GM21367 (cell line): Measurements from ENCODE around the gene TIGD1.

Experiments
- ATAC-seq: cut with Tn5 transposase; IDR thresholded peaks from one replicate; pipeline ENCODE4 v1.9.1; 2021; ENCODE audit not compliant: unreplicated experiment

The TIGD1 gene

GRCh38 chr2:232524771-232525170, 25.6 kb downstream of the TIGD1 start:
- ATAC-seq = no peak

DNA sequence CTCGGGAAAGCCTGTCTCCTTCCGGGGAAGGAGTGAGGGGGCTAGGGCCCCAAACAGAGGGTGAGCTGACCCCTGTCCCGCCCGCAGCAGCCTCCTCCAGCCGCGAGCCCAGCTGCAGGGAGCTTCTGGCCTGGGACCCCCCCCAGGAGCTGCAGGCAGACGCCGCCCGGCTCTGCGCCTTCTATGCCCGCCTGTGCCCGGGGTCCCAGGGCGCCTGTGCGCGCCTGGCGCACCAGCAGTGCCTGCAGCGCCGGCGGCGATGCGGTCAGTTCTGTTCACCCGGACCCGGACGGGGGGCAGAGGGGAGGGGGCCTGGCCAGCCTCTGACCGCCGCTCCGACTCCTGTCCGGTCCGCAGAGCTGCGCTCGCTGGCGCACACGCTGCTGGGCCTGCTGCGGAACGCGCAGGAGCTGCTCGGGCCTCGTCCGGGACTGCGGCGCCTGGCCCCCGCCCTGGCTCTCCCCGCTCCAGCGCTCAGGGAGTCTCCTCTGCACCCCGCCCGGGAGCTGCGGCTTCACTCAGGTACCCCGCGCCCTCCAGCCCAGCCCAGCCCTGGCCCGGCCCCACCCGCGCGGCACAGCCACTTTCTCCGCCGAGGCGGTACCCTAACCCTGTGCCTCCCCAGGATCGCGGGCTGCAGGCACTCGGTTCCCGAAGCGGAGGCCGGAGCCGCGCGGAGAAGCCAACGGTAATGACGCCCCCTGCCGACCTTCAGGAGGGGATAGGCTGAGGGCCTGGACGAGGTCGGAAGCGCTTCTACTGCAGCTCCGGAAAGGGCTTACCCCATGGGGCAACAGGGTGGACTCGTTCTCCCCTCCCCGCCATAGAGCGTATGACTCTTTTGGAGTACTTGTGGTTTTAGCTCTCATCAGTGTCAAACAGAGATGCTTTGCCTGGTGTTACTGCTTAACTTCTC, 26.4 kb downstream of the TIGD1 start:
- ATAC-seq = no peak

- ATAC-seq = no peak
Measured at GRCh38 chr2:232523402-232523681, 27.0 kb downstream of the TIGD1 start.

DNA sequence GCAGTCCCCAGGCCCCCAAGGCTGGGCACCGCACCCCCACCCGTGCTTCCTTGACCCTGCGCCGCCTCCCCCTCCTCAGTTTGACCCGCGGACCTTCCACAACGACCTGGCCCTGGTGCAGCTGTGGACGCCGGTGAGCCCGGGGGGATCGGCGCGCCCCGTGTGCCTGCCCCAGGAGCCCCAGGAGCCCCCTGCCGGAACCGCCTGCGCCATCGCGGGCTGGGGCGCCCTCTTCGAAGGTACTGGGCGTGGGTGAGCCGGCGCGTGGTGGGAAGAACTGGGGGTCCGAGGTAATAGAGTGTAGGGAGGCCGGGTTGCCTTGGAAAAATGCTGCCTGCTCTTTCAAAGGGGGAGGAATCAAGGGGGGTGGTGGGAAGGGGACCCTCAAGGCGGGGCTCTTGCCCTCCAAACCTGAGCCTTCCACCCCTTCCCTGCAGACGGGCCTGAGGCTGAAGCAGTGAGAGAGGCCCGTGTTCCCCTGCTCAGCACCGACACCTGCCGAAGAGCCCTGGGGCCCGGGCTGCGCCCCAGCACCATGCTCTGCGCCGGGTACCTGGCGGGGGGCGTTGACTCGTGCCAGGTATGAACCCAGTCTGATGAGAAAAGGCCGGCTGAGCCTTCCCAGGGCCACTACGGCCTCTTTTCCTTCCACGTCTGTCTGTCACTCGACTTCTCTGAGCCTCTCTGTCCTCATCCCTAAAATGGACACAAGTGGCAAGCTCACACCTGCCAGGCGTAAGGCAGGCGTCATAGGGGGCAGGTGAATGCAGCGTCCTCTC, 27.5 kb downstream of the TIGD1 start:
- ATAC-seq = no peak

DNA sequence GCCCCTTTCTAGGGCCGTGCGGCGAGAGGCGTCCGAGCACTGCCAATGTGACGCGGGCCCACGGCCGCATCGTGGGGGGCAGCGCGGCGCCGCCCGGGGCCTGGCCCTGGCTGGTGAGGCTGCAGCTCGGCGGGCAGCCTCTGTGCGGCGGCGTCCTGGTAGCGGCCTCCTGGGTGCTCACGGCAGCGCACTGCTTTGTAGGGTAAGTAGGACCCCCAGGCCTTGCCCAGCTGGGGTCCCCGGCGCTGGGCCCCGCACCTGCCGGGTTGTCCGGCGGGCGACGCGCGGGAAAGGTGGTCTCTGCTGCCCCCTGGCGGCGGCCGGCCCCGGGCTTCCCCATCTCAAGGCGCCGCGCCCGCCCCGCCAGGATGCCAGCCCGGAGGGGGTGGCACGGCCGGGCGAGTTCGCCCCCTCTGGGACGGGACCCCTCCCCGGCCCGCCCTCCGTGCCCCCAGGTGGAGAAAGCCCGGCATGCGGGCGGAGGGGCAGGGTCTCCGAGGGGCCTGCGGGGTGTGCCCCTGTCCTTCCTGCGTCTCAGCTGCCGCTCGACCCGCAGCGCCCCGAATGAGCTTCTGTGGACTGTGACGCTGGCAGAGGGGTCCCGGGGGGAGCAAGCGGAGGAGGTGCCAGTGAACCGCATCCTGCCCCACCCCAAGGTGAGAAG, 28.3 kb downstream of the TIGD1 start:
- no peak for ATAC-seq

DNA sequence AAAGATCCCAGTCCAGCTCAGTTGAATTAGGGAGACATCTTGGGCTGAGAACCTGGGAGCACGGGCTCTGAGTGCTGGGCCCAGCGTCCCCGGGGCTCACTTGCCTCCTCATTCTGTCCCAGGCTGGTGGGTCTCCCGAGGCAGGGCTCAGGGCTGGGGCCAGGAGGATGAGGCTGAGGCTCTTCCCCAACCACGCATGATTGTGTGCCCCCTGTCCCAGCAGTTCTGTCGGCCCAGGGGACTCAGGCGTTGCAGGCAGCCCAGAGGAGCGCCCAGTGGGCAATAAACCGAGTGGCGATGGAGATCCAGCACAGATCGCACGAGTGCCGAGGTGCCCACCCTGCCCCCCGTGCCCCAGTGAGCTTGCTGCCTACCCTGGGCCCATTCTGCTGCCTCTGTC, 29.3 kb downstream of the TIGD1 start:
- no peak for ATAC-seq

DNA sequence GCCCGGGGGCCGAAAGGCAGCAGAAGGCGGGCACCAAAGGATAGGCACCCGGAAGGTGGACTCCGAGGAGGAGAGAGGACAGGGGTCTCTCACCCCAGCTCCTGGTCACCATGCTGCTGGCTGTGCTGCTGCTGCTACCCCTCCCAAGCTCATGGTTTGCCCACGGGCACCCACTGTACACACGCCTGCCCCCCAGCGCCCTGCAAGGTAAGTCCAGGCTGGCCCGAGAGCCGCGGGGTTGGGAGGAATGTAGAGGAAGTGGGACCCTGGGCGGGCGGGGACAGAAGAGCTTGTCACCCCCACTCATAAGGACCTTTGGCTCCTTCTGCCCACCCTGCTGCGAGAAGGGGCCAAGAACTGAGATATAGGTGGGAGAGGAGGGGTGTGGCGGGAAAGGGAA, 29.9 kb downstream of the TIGD1 start:
- ATAC-seq = no peak

GRCh38 chr2:232519581-232520438, 30.5 kb downstream of the TIGD1 start, which contains the start of gene PRSS56:
PRSS56 (plus strand) TSS chr2:232520388; CDS start chr2:232520599, 211 bp downstream.
- no peak for ATAC-seq

DNA sequence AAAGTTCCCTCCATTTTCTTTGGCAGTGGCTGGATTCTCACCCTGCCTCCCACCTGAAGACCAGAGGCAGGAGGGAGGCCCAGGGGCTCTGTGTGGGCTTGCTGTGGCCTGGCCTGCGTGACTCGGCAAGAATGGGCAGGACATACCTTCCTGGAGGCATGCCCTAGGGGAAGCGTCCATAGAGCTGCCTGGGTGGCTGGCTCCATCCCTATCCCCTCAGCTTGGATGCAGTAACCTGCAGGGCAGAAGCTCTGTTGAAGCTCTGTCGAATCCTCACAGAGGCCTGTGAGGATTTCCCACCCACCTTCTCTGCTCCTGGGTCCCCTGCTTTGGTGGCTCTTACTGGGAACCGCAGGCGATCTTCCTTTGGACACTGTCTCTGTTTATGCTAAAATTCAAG, 31.5 kb downstream of the TIGD1 start:
- ATAC-seq = no peak

DNA sequence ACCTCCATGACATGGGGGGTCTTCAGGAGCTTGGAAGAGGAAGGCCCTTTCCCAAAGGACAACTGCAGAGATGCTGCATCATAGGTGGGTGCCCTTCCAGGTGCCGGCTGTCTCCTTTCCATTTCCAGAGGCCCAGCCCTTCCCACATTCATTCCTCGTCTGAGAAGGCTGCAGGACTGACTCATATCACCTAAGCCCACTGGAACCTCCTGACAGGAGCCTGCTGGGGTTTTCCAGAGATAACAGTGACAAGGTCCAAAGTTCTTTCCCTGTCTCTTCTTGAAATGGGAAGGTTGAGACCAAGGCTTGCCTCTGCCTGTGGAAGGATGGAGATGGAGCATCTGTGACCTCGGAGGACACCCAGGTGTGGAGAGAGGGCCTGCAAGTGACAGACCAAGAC, 33.8 kb downstream of the TIGD1 start:
- ATAC-seq = no peak

DNA sequence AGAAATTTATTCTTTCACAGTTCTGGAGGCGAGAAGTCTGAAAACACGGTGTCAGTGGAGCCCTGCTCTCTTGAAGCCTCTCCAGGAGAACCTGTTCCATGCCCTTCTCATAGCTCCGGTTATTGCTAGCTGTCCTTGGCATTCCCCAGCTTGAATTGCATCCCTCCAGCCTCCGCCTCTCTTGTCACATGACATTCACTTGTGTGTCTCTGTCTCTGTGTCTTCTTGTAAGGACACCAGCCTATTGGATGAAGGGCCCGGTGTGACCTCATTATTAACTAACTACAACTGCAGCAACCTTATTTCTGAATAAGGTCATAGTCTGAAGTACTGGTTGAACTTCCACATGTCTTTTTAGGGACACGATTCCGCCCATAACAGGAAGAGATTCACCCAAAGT, 34.7 kb downstream of the TIGD1 start:
- no peak for ATAC-seq

DNA sequence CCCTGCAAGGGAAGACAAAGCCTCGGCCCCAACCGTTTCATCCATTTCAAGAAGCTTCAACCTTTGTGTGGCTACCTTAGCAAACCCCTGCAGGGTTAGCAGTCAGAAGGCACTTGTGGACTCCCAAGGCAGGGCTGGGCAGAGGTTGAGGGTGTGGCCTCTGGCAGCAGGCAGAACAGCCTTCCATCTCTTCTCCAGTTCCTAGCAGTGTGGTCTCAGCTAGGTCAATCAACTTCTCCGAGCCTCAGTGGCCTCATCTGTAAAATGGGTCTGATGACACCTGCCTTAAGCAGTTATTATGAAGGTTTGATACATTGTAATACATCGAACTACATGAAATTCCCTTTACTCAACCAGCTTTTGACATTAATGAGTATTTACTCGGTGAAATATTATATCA, 37.0 kb downstream of the TIGD1 start:
- ATAC-seq = no peak

DNA sequence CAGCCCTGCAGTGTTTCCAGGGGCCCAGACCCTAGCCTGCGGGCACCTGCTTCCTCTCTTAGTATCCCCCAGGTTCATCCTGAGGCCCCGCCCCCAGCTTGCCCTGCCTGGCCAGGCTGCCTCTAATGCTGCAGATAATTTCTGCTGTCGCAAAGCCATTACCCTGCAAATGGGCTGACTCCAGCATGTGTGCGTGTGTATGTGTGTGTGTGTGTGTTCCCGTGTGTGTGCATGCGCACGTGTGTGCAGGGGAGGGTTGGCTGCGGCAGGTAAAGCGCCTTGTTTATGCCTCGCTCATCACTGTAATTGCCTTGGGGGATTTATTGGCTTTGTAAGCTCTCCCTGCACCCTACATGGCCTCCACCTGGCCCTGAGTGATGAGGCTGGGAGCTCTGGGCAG, 37.8 kb downstream of the TIGD1 start:
- ATAC-seq = no peak

- no peak for ATAC-seq
Measured at GRCh38 chr2:232511336-232511890, 38.9 kb downstream of the TIGD1 start.

GRCh38 chr2:232508251-232508650, 42.1 kb downstream of the TIGD1 start:
- no peak for ATAC-seq

GRCh38 chr2:232506709-232507108, 43.6 kb downstream of the TIGD1 start:
- no peak for ATAC-seq

GRCh38 chr2:232505856-232506255, 44.5 kb downstream of the TIGD1 start:
- no peak for ATAC-seq

- no peak for ATAC-seq
Measured at GRCh38 chr2:232504438-232504837, 45.9 kb downstream of the TIGD1 start.

GRCh38 chr2:232503809-232504323, 46.5 kb downstream of the TIGD1 start:
- no peak for ATAC-seq
